PC-3 (cell line): ENCODE results near the gene SGCD.

Experiments used
- CTCF ChIP-seq: fragments of 300-600 bp; sonication (generic); conservative IDR thresholded peaks from 2 replicates; pipeline ENCODE4 v1.5.1; 2017; ENCODE audit warnings: antibody characterized with exemption, low read depth, mild to moderate bottlenecking, low read length
- EZH2 ChIP-seq: fragments of 300-600 bp; sonication (generic); IDR thresholded peaks from one replicate; pipeline ENCODE4 v1.6.1; 2017; ENCODE audit warnings: antibody characterized with exemption, mild to moderate bottlenecking, low read length; ENCODE audit not compliant: unreplicated experiment
- EZH2phosphoT487 ChIP-seq: fragments of 300-600 bp; sonication (generic); IDR thresholded peaks from 2 replicates; pipeline ENCODE4 v1.6.1; 2018; ENCODE audit warnings: mild to moderate bottlenecking, antibody characterized with exemption, low read length, borderline replicate concordance

GRCh38 chr5:156523607-156524006 lies 196.6 kb downstream of the SGCD start:
- TF ChIP-seq CTCF: no peak
- no peak for TF ChIP-seq EZH2
- TF ChIP-seq EZH2phosphoT487: no peak
